NCI-H2196 (cell line): ENCODE data around the gene CREBZF.

Experiments
- DNase-seq: peaks from one replicate; lab custom pipeline; 2025; ENCODE audit not compliant: unreplicated experiment; lab: John Stamatoyannopoulos, UW

Gene CREBZF

GRCh38 chr11:85664615-85665481, at the start of gene CREBZF:
Gene CREBZF, minus strand, starts transcription at chr11:85665129. Its CDS starts 254 bp downstream, at chr11:85664875.
- DNase-seq: peak; percentile 95

GRCh38 chr11:85712953-85713352, 48.0 kb upstream of the CREBZF start:
- no peak for DNase-seq

- DNase-seq: no peak
Observed at GRCh38 chr11:85710917-85711316, 46.0 kb upstream of the CREBZF start.

- DNase-seq: no peak
Observed at GRCh38 chr11:85709941-85710702, 45.2 kb upstream of the CREBZF start.

- no peak for DNase-seq
Observed at GRCh38 chr11:85705800-85706199, 40.9 kb upstream of the CREBZF start.

GRCh38 chr11:85704967-85705366, 40.0 kb upstream of the CREBZF start:
- DNase-seq: no peak

GRCh38 chr11:85699957-85700741, 35.2 kb upstream of the CREBZF start:
- DNase-seq: no peak

GRCh38 chr11:85698195-85698594, 33.3 kb upstream of the CREBZF start:
- no peak for DNase-seq

GRCh38 chr11:85697747-85698146, 32.8 kb upstream of the CREBZF start:
- no peak for DNase-seq

- DNase-seq: no peak
Observed at GRCh38 chr11:85695546-85695945, 30.6 kb upstream of the CREBZF start.

GRCh38 chr11:85694385-85694980, 29.6 kb upstream of the CREBZF start:
- peak; percentile 52 for DNase-seq

GRCh38 chr11:85685820-85686459, 21.0 kb upstream of the CREBZF start, which contains the start of gene CCDC89:
Gene CCDC89, minus strand, starts transcription at chr11:85686195. Its CDS starts 65 bp downstream, at chr11:85686130.
- peak; percentile 94 for DNase-seq

GRCh38 chr11:85685125-85685819, 20.3 kb upstream of the CREBZF start:
- no peak for DNase-seq

GRCh38 chr11:85682330-85683305, 17.7 kb upstream of the CREBZF start:
- DNase-seq: peak; percentile 35

- peak; percentile 13 for DNase-seq
Observed at GRCh38 chr11:85680897-85681296, 16.0 kb upstream of the CREBZF start.

GRCh38 chr11:85679576-85679975, 14.6 kb upstream of the CREBZF start:
- no peak for DNase-seq

GRCh38 chr11:85673393-85673792, 8.5 kb upstream of the CREBZF start:
- DNase-seq: no peak

- no peak for DNase-seq
Observed at GRCh38 chr11:85672105-85672902, 7.4 kb upstream of the CREBZF start.
